ENCODE measurements around the gene BLACAT1.

GRCh38 chr1:205488074-205488723 is 32.4 kb upstream of the BLACAT1 start:
- TF ChIP-seq, protein P1, sequence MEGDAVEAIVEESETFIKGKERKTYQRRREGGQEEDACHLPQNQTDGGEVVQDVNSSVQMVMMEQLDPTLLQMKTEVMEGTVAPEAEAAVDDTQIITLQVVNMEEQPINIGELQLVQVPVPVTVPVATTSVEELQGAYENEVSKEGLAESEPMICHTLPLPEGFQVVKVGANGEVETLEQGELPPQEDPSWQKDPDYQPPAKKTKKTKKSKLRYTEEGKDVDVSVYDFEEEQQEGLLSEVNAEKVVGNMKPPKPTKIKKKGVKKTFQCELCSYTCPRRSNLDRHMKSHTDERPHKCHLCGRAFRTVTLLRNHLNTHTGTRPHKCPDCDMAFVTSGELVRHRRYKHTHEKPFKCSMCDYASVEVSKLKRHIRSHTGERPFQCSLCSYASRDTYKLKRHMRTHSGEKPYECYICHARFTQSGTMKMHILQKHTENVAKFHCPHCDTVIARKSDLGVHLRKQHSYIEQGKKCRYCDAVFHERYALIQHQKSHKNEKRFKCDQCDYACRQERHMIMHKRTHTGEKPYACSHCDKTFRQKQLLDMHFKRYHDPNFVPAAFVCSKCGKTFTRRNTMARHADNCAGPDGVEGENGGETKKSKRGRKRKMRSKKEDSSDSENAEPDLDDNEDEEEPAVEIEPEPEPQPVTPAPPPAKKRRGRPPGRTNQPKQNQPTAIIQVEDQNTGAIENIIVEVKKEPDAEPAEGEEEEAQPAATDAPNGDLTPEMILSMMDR (IDR thresholded peaks at IDR 0.05) = peak; percentile 87
- TF ChIP-seq POLR2AphosphoS5 (IDR thresholded peaks at IDR 0.05; ENCODE audit: low read depth, low read length) (no peak), TCF7L2 (IDR thresholded peaks at IDR 0.05; ENCODE audit: low read depth, low read length) (no peak), SIN3A (IDR thresholded peaks at IDR 0.05; ENCODE audit: borderline replicate concordance, insufficient read depth, low read depth, low read length) (no peak)
- TF ChIP-seq, protein P2, sequence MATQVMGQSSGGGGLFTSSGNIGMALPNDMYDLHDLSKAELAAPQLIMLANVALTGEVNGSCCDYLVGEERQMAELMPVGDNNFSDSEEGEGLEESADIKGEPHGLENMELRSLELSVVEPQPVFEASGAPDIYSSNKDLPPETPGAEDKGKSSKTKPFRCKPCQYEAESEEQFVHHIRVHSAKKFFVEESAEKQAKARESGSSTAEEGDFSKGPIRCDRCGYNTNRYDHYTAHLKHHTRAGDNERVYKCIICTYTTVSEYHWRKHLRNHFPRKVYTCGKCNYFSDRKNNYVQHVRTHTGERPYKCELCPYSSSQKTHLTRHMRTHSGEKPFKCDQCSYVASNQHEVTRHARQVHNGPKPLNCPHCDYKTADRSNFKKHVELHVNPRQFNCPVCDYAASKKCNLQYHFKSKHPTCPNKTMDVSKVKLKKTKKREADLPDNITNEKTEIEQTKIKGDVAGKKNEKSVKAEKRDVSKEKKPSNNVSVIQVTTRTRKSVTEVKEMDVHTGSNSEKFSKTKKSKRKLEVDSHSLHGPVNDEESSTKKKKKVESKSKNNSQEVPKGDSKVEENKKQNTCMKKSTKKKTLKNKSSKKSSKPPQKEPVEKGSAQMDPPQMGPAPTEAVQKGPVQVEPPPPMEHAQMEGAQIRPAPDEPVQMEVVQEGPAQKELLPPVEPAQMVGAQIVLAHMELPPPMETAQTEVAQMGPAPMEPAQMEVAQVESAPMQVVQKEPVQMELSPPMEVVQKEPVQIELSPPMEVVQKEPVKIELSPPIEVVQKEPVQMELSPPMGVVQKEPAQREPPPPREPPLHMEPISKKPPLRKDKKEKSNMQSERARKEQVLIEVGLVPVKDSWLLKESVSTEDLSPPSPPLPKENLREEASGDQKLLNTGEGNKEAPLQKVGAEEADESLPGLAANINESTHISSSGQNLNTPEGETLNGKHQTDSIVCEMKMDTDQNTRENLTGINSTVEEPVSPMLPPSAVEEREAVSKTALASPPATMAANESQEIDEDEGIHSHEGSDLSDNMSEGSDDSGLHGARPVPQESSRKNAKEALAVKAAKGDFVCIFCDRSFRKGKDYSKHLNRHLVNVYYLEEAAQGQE (IDR thresholded peaks at IDR 0.05; ENCODE audit: insufficient read depth in 1 of 2, low read depth in 2 of 2, low read length in 1 of 2) = peak; percentile 91 to 94

All from Panc1 (cell line).